ENCODE results near the gene TRMT1L.

Gene TRMT1L

GRCh38 chr1:185112356-185112755, 44.4 kb downstream of the TRMT1L start:
- DNase-seq, result no peak

- DNase-seq, result no peak
These were observed 44.9 kb downstream of the TRMT1L start for GRCh38 chr1:185111873-185112272.

- DNase-seq, result no peak
These were observed 46.6 kb downstream of the TRMT1L start for GRCh38 chr1:185110145-185110544.

GRCh38 chr1:185108321-185108720, 48.4 kb downstream of the TRMT1L start:
- DNase-seq, result no peak

- no peak for DNase-seq
These were observed 51.6 kb downstream of the TRMT1L start for GRCh38 chr1:185105121-185105520.

GRCh38 chr1:185104083-185104482, 52.7 kb downstream of the TRMT1L start:
- no peak for DNase-seq

GRCh38 chr1:185096531-185096930, 60.2 kb downstream of the TRMT1L start:
- no peak for DNase-seq

- no peak for DNase-seq
These were observed 62.0 kb downstream of the TRMT1L start for GRCh38 chr1:185094761-185095160.

- no peak for DNase-seq
These were observed 65.3 kb downstream of the TRMT1L start for GRCh38 chr1:185091480-185091879.

GRCh38 chr1:185087746-185088145, 69.0 kb downstream of the TRMT1L start:
- no peak for DNase-seq

GRCh38 chr1:185087101-185087500, 69.7 kb downstream of the TRMT1L start:
- DNase-seq, result no peak

- no peak for DNase-seq
These were observed 72.9 kb downstream of the TRMT1L start for GRCh38 chr1:185083818-185084217.

- DNase-seq, result no peak
These were observed 76.3 kb downstream of the TRMT1L start for GRCh38 chr1:185080422-185080821.

- DNase-seq, result no peak
These were observed 79.4 kb downstream of the TRMT1L start for GRCh38 chr1:185077374-185077773.

- DNase-seq, result no peak
These were observed 81.3 kb downstream of the TRMT1L start for GRCh38 chr1:185075476-185075875.

- no peak for DNase-seq
These were observed 82.4 kb downstream of the TRMT1L start for GRCh38 chr1:185074307-185074706.

GRCh38 chr1:185073725-185074124, 83.0 kb downstream of the TRMT1L start:
- no peak for DNase-seq

- no peak for DNase-seq
These were observed 86.7 kb downstream of the TRMT1L start for GRCh38 chr1:185070051-185070450.

- no peak for DNase-seq
These were observed 87.5 kb downstream of the TRMT1L start for GRCh38 chr1:185069202-185069772.

GRCh38 chr1:185068341-185068740, 88.4 kb downstream of the TRMT1L start:
- DNase-seq, result no peak

Data from inflammatory macrophage treated with lipopolysaccharide for 4 hours (primary cell).